ENCODE measurements around the gene ARL5A.
"Not testable (repeated sequence)": the region's sequence is repeated elsewhere in the genome, so short reads cannot be mapped to it uniquely, and the experiment has no call there.

Gene ARL5A

GRCh38 chr2:151796774-151797173 is 31.4 kb downstream of the ARL5A start:
- DNase-seq (ENCODE audit: low read depth in 2 of 3, low spot score in 2 of 3) = no peak

DNA sequence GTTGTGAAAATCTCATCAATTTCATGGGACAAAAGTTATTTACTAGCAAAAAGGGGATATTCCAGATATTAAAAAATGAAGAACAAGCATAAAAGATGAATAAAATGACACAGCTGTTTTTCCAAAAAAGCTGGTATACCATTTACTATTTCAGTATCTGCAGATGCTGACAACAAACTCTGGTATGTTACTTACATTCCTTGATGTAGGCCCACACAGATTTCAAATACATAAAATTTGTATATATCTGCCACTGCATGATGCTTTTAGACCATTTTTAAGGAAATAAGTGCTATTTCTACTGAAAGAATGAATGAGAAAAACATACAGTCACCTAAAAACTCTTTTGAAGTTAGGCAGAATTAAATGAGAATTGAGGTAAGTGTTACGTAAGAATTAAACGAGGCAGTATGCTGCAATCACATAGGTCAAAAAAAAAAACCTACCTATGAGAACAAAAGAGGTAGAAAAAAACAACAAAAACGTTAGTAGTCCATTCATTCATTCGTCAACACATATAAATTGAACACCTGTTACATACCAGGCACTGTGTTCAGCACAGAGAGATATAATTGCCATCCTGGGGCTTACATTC is 32.5 kb downstream of the ARL5A start:
- DNase-seq (ENCODE audit: low read depth in 2 of 3, low spot score in 2 of 3) = no peak

GRCh38 chr2:151794422-151794821 is 33.8 kb downstream of the ARL5A start:
- DNase-seq (ENCODE audit: low read depth in 2 of 3, low spot score in 2 of 3) = not testable (repeated sequence)

- no peak for DNase-seq (ENCODE audit: low read depth in 2 of 3, low spot score in 2 of 3)
These were observed 35.1 kb downstream of the ARL5A start for GRCh38 chr2:151793123-151793522.

DNA sequence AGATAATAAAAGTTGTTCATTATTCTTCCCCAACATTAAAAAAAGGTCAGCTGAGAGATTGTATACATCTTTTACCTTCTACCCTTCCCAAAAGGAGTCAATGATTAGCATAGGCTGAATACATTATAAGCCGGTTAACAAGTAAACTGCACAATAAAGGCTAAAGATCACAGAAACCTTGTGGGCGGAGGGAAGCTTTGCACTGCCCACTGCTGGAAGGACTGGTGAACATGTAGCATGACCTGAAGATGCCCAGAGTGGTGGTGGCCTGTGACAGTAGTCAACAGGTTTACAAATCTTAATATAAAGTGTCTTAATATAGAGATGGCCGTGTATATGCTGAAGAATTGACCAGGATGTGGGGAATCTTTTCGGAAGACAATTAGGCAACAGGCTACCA is 35.6 kb downstream of the ARL5A start:
- DNase-seq (ENCODE audit: low read depth in 2 of 3, low spot score in 2 of 3) = no peak

DNA sequence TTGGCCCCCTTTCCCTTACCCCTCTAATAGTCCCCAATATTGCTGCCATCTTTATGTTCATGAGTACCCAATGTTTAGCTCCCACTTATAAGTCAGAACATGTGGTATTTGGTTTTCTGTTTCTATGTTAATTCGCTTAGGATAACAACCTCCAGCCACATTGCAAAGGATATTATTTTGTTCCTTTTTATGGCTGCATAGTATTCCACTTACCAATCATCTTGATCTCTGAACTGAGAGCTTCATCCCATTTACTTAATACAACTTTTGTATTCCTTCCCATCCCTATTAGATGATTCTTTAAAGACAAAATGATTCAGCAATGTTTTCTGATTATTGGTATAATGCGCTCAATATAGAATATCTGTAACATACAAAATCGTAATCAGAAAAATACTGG is 36.7 kb downstream of the ARL5A start:
- no peak for DNase-seq (ENCODE audit: low read depth in 2 of 3, low spot score in 2 of 3)

- DNase-seq (ENCODE audit: low read depth in 2 of 3, low spot score in 2 of 3) = no peak
These were observed 37.5 kb downstream of the ARL5A start for GRCh38 chr2:151790689-151791088.

DNA sequence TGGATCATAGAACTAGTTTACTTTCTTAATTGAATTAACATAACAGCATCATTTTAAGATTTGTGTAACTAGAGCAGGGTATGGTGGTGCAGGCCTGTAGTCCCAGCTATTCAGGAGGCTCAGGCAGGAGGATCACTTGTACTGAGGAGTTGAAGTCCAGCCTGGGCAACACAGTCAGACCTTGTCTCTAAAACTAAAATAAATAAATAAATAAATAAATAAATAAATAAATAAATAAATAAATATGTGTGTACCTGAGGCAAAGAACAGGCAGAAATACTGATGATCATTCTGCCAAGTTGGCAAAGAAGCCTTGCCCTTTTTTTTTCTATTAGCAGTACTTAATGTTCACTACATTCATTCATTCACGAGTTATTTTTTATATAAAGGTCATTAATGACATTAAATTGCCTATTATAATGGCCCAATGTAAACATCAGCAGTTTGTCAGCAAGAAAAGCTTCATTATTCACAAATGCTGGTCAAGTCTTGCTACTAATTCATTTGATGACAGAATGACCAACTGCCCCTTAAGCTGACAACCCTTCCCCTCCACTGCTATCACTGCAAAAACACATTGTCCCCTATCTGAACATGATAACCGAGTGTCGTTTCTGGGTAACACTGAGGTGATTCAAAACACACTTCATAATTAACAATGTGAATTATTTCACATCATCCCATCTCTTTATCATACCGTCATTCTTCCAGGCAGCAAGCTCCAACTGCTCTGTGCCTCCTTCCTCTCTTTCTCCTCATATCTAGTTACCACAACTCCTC is 39.0 kb downstream of the ARL5A start:
- no peak for DNase-seq (ENCODE audit: low read depth in 2 of 3, low spot score in 2 of 3)

DNA sequence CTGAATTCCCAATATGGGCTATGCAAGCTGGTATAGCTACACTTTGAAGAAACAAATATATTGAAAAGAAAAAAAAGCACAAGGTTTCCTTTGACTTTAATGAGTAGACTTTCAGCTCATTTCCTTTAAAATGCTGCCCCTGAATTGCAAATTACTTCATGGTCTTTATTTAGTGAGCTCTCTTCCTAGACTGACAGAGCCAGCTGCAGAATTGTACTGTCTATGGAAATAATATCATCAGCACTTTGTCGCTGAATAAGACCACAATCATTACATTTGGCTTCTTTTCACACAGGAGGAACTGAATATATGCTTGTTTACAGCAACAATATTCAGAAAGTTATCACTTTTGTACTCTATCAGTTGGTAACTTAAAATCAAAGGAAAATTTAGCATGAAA is 41.7 kb downstream of the ARL5A start:
- no peak for DNase-seq (ENCODE audit: low read depth in 2 of 3, low spot score in 2 of 3)

- DNase-seq (ENCODE audit: low read depth in 2 of 3, low spot score in 2 of 3) = no peak
These were observed 42.1 kb downstream of the ARL5A start for GRCh38 chr2:151786077-151786476.

GRCh38 chr2:151783133-151783520 is 45.1 kb downstream of the ARL5A start:
- no peak for DNase-seq (ENCODE audit: low read depth in 2 of 3, low spot score in 2 of 3)

- DNase-seq (ENCODE audit: low read depth in 2 of 3, low spot score in 2 of 3) = no peak
These were observed 45.7 kb downstream of the ARL5A start for GRCh38 chr2:151782378-151783132.

DNA sequence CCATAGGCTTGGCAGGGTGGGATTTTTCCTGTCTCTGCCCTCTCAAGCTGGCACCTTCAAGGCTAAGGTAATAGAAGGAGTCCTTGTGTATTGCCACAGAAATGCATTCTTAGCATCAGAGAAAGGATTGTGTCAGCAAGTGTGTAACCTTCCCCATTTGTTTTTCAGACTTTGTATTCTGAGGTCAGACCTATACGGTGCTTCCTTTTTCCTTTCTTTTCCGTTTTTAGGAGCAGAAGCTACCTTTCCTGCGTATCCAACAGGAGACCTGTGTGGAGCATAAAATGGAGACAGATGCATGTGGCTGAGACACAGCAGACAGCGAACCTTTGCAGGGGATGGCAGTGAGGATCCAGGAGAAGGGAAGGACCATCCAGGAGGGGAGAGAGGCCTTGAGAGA is 46.6 kb downstream of the ARL5A start:
- no peak for DNase-seq (ENCODE audit: low read depth in 2 of 3, low spot score in 2 of 3)

DNA sequence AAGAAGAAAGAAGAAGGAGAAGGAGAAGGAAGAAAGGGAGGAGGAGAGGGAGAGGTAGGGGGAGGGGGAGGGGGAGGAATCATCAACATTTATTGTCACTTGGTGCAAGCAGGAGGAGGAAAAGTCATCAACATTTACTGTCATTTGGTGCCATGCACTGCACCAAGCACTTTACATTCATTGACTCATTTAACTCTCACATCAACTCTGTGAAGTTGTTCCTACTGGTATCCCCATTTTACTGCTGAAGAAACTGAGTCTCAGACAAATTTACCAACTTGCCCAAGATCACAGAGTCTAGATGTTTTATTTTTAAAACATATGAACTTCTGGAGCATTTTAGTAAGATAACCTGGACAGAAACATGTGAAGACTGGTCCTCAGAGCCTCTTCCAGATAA is 47.3 kb downstream of the ARL5A start:
- DNase-seq (ENCODE audit: low read depth in 2 of 3, low spot score in 2 of 3) = no peak

DNA sequence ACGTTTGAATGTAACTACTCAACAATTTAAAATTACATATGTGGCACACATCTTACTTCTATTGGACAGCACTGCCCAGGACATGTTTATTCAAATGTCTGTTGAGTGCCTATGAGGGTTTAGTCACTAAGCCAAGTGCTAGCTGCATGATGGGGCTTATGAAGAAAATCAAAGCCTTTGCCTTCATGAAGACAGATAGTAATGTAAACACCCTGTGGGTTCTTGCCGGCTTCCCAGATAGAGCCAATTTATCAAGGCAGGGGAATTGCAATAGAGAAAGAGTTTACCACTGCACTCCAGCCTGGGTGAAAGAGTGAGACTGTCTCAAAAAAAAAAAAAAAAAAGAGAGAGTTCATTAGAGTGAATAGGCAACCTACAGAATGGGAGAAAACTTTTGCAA is 50.3 kb downstream of the ARL5A start:
- no peak for DNase-seq (ENCODE audit: low read depth in 2 of 3, low spot score in 2 of 3)

- no peak for DNase-seq (ENCODE audit: low read depth in 2 of 3, low spot score in 2 of 3)
These were observed 50.7 kb downstream of the ARL5A start for GRCh38 chr2:151777487-151777886.

DNA sequence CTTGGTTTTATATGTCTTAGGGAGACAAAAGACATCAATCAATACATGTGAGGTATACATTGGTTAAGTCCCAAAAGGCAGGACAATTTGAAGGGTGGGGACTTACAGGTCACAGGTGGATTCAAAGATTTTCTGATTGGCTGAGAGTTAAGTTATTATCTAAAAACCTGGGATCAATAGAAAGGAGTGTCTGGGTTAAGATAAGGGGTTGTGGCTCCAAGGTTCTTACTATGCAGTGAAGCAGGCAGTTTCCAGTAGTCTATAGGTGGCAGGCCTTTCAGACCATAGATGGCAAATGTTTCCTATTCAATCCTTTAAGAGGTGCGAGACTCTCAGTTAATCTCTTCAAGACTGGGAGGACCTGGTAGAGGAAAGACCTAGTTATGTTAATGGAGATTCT is 51.9 kb downstream of the ARL5A start:
- DNase-seq (ENCODE audit: low read depth in 2 of 3, low spot score in 2 of 3) = no peak

DNA sequence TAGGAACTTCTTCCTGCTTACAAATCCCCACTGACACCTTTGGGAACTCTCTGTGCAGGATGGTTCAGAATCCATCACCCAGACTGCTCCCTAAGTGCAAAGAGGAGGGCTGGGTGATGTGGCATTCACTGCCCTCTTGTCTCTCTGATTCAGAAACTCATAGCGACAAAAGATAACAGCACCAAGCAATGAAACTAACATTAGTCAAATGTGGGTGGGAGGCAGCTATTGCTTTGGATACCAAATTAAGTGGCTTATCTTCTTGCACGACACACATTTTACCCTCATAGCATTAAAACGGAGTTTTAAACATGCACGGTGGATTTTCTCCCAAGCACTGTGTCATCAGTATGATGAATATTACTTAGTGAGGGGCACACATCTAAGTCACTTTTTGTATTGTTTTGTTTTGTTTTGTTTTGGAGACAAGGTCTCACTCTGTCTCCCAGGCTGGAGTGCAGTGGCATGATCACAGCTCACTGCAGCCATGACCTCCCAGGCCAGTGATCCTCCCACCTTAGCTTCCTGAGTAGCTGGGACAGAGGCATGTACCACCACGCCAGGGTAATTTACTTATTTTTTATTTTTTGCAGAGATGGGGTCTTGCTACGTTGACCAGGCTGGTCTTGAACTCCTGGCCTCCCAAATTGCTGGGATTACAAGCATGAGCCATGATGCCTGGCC is 53.0 kb downstream of the ARL5A start:
- no peak for DNase-seq (ENCODE audit: low read depth in 2 of 3, low spot score in 2 of 3)

- DNase-seq (ENCODE audit: low read depth in 2 of 3, low spot score in 2 of 3) = no peak
These were observed 53.7 kb downstream of the ARL5A start for GRCh38 chr2:151774506-151774905.

GRCh38 chr2:151771599-151772358 is 56.4 kb downstream of the ARL5A start:
- no peak for DNase-seq (ENCODE audit: low read depth in 2 of 3, low spot score in 2 of 3)

- DNase-seq (ENCODE audit: low read depth in 2 of 3, low spot score in 2 of 3) = no peak
These were observed 57.2 kb downstream of the ARL5A start for GRCh38 chr2:151770995-151771394.
